8988T (cell line): ENCODE measurements around the gene JOSD2.

Source experiments
- DNase-seq: peaks from one replicate; pipeline ENCODE4 v3.0.0; 2011

Gene JOSD2

GRCh38 chr19:50492303-50493052 lies 18.5 kb downstream of the JOSD2 start:
- DNase-seq, result no peak

GRCh38 chr19:50490991-50491472 lies 20.0 kb downstream of the JOSD2 start:
- no peak for DNase-seq

DNA sequence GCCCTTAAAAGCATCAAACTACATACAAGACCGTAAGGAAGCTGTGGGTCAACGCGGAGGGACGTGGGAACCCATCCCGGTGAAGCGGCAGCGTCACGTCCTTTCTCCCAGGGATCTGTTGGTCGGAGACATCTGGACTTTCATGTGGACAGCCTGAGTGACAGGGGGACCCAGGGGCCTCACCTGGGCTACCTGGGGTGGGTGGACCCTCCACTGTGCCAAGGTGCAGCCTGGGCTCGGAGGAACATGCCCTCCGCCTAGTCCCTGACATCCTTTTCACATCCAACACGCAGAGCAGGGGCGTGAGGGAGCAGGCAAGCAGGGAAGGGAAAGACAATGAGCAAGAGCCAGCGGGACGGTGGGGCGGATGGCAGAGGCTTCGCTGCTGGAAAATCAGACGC lies 20.6 kb downstream of the JOSD2 start:
- no peak for DNase-seq

GRCh38 chr19:50489461-50490011 lies 21.5 kb downstream of the JOSD2 start:
- no peak for DNase-seq

- DNase-seq, result no peak
Measured at GRCh38 chr19:50488389-50489194, 22.4 kb downstream of the JOSD2 start.

GRCh38 chr19:50486823-50487515 lies 24.0 kb downstream of the JOSD2 start:
- DNase-seq, result no peak

GRCh38 chr19:50485284-50485955 lies 25.6 kb downstream of the JOSD2 start:
- DNase-seq, result no peak

DNA sequence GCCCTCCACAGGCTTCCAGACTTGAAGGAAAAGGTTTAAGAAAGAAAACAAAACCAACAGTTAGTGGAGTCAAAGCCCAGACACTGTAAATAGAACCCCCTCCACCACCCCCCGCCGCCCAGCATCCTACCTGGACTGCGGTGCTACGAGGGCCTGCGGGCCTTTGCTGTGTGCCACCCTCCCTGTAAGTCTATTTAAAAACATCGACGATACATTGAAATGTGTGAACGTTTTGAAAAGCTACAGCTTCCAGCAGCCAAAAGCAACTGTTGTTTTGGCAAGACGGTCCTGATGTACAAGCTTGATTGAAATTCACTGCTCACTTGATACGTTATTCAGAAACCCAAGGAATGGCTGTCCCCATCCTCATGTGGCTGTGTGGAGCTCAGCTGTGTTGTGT lies 28.1 kb downstream of the JOSD2 start:
- DNase-seq, result no peak

DNA sequence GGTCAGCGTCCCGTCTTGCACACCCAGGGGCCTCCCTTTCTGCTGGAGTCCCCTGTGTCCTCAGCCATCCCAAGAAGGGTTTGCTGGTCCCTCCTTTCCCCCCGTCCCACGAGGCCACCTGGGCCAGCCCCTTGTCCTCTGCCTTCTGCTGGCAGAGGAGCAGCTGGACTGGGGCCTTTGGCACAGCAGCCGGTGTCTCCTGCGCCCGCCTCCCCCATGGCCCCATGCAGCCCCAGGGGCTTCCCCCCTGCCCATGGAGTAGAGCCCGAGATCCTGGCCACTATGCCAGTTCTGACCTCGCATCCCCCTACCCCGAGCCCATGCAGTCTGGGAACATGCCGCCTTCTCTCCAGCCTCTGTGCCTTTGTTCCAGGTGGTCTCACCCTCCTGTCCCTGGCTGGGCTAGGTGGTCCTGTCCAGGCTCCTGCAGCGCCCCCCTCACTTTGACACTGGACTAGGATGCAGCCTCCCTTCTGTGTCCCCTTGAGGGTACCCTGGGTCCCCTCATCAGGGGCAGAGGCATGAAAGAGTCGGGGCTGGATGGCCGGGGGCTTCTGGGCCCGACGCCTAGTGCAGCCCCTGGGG lies 28.6 kb downstream of the JOSD2 start:
- no peak for DNase-seq

DNA sequence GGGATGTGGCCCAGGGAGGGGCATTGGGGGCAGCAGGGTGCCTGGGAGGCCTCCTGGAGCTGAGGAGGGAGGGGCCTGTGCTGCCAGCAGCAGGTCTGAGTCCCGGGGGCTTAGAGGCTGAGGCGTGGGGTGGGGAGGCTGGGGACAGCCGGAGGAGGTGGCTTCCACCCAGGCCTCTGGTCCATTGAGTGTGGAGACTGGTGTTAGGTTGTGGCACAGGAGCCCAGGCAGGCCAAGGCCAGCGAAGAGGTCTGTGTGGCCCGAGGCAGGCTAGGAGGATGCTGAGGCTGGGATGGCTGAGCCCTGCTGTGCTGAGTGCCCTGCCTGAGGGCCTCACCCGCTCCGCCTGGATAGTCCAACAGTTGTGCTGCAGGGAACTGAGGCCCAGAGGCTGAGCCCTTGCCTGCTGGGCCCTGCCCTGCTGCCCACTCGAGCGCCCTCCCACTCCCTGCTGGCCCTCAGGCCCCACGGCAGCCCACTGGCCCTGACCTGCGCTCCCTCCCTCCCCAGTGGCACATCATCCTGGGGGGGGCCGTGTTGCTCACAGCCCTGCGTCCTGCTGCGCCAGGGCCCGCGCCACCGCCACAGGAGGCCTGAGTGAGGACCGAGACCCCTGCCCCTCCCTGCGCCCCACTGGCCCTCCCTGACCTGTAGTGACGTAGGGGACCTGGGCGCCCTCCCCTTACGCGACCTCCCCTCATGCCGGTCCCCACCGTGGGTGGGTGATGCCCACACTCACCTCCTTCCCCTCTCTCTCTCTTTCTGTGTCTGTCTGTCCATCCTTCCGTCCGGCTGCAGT lies 29.4 kb downstream of the JOSD2 start:
- no peak for DNase-seq

DNA sequence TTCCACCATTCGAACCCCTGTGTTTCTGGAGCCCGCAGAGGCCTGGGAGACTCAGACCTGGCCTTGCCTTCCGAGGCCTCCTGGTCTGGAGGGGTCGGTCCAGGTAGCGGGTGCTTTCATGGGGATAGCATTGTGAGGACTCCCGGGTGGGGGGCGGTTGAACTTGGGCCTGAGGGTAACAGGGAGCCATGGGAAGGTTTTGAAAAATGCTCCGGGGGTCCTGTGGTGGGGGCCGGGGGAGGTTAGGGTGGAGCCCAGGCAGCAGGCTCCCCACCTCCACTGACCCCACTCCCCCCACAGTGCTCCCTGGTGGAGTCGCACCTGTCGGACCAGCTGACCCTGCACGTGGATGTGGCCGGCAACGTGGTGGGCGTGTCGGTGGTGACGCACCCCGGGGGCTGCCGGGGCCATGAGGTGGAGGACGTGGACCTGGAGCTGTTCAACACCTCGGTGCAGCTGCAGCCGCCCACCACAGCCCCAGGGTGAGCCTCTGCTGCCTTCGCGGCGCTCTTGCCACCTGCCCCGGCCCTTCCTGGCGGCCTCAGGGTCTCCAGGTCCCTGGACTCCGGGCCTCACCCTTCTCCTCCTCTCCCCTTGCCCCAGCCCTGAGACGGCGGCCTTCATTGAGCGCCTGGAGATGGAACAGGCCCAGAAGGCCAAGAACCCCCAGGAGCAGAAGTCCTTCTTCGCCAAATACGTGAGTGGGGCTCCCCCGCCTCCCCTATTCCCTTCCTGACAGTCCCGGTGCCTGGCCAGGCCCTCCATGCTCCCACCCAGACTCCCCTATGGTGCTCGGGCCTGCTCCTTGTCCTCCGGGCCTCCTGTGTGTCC lies 30.5 kb downstream of the JOSD2 start:
- no peak for DNase-seq

- DNase-seq, result no peak
Measured at GRCh38 chr19:50479761-50480251, 31.2 kb downstream of the JOSD2 start.

DNA sequence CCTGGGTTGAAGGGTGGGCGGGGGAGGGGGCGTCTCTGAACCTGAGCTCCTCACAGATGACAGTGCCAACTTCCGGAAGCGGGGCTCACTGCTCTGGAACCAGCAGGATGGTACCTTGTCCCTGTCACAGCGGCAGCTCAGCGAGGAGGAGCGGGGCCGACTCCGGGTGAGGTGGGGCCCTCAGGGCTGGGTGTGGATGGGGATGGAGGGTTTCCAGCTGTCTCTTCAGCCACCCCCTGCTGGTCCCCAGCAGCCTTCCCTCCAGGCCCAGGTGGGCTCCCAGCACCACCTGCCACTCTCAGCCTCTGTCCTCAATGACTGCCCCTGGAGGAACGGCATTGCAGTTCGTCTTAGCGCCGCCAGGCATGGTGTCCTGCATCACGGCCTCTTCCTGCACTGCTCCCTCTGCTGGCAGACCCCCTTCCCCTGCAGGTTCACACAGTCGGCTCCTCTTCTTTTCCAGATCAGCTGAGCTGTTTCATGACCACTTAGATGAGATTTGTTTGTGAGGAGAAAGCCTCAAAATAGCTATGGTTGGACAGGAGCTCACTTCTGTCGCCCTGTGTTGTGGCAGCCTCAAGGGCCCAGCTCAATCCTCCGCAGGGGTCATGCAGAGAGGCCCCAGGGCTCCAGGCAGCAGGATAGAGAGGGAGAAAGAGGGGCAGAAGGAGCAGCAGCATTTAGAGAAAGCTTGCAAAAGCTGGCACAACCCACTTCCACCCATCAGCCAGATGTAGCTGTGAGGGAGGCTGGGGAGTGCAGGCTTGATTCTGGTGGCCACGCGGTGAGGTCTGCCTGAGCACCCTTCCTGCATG lies 31.9 kb downstream of the JOSD2 start:
- peak; percentile 84 for DNase-seq

GRCh38 chr19:50477751-50478515 lies 33.1 kb downstream of the JOSD2 start:
- no peak for DNase-seq

DNA sequence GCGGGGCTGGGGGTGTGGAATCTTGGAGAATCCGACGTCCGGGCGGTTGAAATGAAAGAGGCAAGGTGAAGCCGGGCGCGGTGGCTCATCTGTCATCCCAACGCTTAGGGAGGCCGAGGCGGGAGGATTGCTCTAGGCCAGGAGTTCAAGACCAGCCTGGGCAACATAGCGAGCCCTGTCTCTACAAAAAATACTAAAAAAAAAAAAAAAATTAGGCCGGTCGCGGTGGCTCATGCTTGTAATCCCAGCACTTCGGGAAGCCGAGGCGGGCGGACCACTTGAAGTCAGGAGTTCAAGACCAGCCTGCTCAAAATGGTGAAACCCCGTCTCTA lies 34.1 kb downstream of the JOSD2 start:
- no peak for DNase-seq

DNA sequence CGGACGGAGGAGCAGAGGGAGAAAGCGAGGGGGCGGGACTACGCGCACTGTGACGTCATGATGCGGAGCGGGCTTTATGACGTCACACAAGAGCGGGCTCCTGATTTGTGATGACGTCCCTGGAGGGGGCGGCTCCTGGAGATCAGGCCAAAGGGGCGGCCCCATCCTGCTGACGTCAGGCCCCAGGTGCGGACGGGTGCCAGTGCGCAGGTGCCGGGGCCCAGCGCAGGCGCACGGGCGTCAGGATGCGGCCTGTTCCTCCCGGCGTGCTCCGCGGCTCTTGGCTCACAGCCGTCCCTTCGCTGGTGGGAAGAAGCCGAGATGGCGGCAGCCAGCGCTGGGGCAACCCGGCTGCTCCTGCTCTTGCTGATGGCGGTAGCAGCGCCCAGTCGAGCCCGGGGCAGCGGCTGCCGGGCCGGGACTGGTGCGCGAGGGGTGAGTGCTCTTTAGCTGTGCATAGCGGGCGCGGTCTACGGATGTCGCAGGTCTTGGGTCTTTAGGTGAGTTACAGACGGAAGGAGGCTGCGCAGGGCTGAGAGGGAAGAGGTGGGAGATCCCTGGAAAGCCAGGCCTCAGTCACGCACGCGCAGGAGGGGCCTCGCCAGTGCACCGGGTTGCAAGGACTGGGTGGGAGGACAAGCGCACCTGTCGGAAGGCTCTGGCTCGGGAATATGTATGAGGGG lies 34.6 kb downstream of the JOSD2 start, which contains the start of the genes EMC10 and GARIN5A:
Gene EMC10 (plus strand): TSS at position 284 of the 683 bp plus-strand sequence. CDS start 38 bp downstream, at position 322.
Gene GARIN5A (minus strand): TSS at position 625 of the 683 bp plus-strand sequence. CDS start 460 bp downstream, at position 165.
- peak; percentile 91 for DNase-seq

- no peak for DNase-seq
Measured at GRCh38 chr19:50475736-50476223, 35.2 kb downstream of the JOSD2 start.
